ENCODE results near the gene TSHZ2. TPM values are rescaled to one million over a fixed set of nuclear protein-coding genes. Genes with fewer than 3 reads are reported as not detected.

TSHZ2 gene
- total RNA-seq, 4 donors from 2014 or later: 1.9 to 12.9 (median 5.0) TPM

DNA sequence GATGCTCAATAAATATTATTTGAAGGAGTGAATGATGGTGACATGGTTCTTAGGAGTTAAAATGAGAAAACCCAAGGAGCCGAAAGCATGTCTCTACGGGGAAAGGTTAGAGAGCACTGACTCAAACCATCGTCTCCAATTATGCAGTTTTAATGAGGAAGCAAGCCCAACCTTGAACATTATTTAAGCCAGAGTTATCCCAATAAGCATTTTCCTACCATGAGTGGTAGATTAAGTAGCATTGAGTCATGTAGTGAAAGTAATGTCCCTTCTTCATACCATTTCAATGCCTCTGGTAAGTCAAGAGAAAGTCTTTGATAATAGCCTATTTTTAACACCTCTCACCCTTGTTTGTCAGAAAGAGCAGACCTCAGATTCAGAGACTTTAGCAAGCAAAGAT is 13.5 kb downstream of the TSHZ2 start:
- WGBS, 2 donors (ENCODE audit: low coverage in 1 of 2): 88 to 100% methylated on average over 3 of the region's 3 CpGs
- no peaks in the 10 kb centered on the region for H3K27me3 ChIP-seq
- no peak overlapping the region for H3K4me3 ChIP-seq
- TF ChIP-seq CTCF (IDR thresholded peaks at IDR 0.05): no peak
- TF ChIP-seq POLR2A (IDR thresholded peaks at IDR 0.05): no peak
- no peak for TF ChIP-seq POLR2AphosphoS5 (IDR thresholded peaks at IDR 0.05)
- TF ChIP-seq EP300 (IDR thresholded peaks at IDR 0.05; ENCODE audit: low read depth): no peak
- no peaks in the 10 kb centered on the region for H3K9me3 ChIP-seq
- in situ Hi-C loops (cut with MboI; ENCODE audit: low pct_ligation_motif_present in 1 of 4, low pct_unique_long_range_greater_than_20kb in 1 of 4, low sequenced_read_pairs in 3 of 4): no loop called here
- intact Hi-C loops (cut with DNase I; ENCODE audit: low total_unique reads): no loop called here
- no peaks in the 10 kb centered on the region for H3K36me3 ChIP-seq
- H3K27ac ChIP-seq: no peak overlapping the region
- no peak for DNase-seq
- H3K4me1 ChIP-seq: no peaks in the 10 kb centered on the region

DNA sequence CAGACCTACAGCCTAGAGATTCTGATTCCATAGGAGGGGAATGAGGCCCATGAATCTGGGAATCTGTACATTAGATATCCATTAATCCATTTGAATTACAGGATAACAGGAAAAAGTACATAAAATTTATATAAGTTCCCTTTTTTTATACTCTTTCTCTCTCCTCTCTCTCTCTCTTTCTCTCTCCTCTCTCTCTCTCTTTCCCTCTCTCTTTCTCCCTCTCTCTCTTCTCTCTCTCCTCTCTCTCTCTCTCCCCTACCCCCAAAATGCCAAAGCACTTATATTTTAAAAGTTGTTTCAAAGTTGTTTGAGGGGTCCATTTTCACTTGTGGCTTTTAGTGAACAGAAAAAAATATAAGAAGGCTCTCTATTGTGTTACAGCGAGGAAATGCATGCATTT is 15.1 kb downstream of the TSHZ2 start:
- 60 to 68% methylated on average over 1 of the region's 1 CpG for WGBS, 2 donors (ENCODE audit: low coverage in 1 of 2)
- no peak for DNase-seq
- H3K9me3 ChIP-seq: no peaks in the 10 kb centered on the region
- in situ Hi-C loops (cut with MboI; ENCODE audit: low pct_ligation_motif_present in 1 of 4, low pct_unique_long_range_greater_than_20kb in 1 of 4, low sequenced_read_pairs in 3 of 4): no loop called here
- no peaks in the 10 kb centered on the region for H3K36me3 ChIP-seq
- TF ChIP-seq CTCF (IDR thresholded peaks at IDR 0.05) (no peak), POLR2A (IDR thresholded peaks at IDR 0.05) (no peak), EP300 (IDR thresholded peaks at IDR 0.05; ENCODE audit: low read depth) (no peak), POLR2AphosphoS5 (IDR thresholded peaks at IDR 0.05) (no peak)
- H3K27me3 ChIP-seq: no peaks in the 10 kb centered on the region
- no peak overlapping the region for H3K27ac ChIP-seq
- H3K4me3 ChIP-seq: no peak overlapping the region
- intact Hi-C loops (cut with DNase I; ENCODE audit: low total_unique reads): no loop called here
- H3K4me1 ChIP-seq: peaks cover 0 to under 1% (median 0%) of the 10 kb centered on the region in 4 donors

DNA sequence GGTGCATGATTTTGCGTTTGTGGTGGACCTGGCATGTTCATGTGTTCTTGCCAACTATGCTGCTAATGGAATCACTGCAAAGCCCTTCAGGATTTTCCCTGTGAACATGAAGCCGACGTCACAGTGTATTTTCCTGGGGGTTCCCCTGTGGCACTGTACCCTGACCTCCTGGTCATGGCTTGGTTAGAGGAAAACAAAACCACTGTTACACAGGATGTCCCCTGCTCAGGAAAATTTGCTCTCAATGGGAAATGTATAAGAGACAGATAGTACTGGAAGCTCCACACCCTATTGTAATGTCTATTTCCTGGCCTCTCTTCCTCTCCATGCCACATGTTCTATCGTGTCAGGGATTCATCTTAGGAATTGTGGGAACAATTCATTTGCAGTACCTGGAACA is 19.7 kb downstream of the TSHZ2 start:
- 55 to 92% methylated on average over 2 to 4 of the region's 4 CpGs for WGBS, 2 donors (ENCODE audit: low coverage in 1 of 2)
- Histone ChIP-seq H3K36me3 (no peaks in the 10 kb centered on the region), H3K27me3 (no peaks in the 10 kb centered on the region), H3K4me1 (peaks cover 0 to 7% (median 0%) of the 10 kb centered on the region in 4 donors), H3K4me3 (no peak overlapping the region), H3K27ac (peak overlapping the region in 2 of 4 donors; percentile 32 to 48), H3K9me3 (no peaks in the 10 kb centered on the region)
- no peak for TF ChIP-seq EP300 (IDR thresholded peaks at IDR 0.05; ENCODE audit: low read depth)
- no peak for TF ChIP-seq POLR2A (IDR thresholded peaks at IDR 0.05)
- no peak for TF ChIP-seq CTCF (IDR thresholded peaks at IDR 0.05)
- no peak for TF ChIP-seq POLR2AphosphoS5 (IDR thresholded peaks at IDR 0.05)
- intact Hi-C loops (cut with DNase I; ENCODE audit: low total_unique reads): no loop called here
- no peak for DNase-seq
- in situ Hi-C loops (cut with MboI; ENCODE audit: low pct_ligation_motif_present in 1 of 4, low pct_unique_long_range_greater_than_20kb in 1 of 4, low sequenced_read_pairs in 3 of 4): no loop called here

GRCh38 chr20:52992632-52993031 is 20.5 kb downstream of the TSHZ2 start:
- no peak for DNase-seq
- peak overlapping the region in 3 of 4 donors; percentile 19 to 48 (median 32) for H3K27ac ChIP-seq
- H3K27me3 ChIP-seq: no peaks in the 10 kb centered on the region
- TF ChIP-seq POLR2AphosphoS5 (IDR thresholded peaks at IDR 0.05) (no peak), EP300 (IDR thresholded peaks at IDR 0.05; ENCODE audit: low read depth) (no peak), POLR2A (IDR thresholded peaks at IDR 0.05) (no peak), CTCF (IDR thresholded peaks at IDR 0.05) (no peak)
- H3K9me3 ChIP-seq: no peaks in the 10 kb centered on the region
- in situ Hi-C loops (cut with MboI; ENCODE audit: low pct_ligation_motif_present in 1 of 4, low pct_unique_long_range_greater_than_20kb in 1 of 4, low sequenced_read_pairs in 3 of 4) (no loop called here), intact Hi-C loops (cut with DNase I; ENCODE audit: low total_unique reads) (no loop called here)
- no peak overlapping the region for H3K4me3 ChIP-seq
- no peaks in the 10 kb centered on the region for H3K36me3 ChIP-seq
- peaks cover 0 to 7% (median 0%) of the 10 kb centered on the region in 4 donors for H3K4me1 ChIP-seq
- WGBS, 2 donors (ENCODE audit: low coverage in 1 of 2): 40 to 45% methylated on average over 1 of the region's 1 CpG
